ENCODE data around the gene HDAC5. TPM values are rescaled to one million over a fixed set of nuclear protein-coding genes. Genes with fewer than 3 reads are reported as not detected.
"Not testable (repeated sequence)": the region's sequence is repeated elsewhere in the genome, so short reads cannot be mapped to it uniquely, and the experiment has no call there.

HDAC5 gene
- 69.3 TPM for total RNA-seq

GRCh38 chr17:44123356-44124117 lies at the start of gene HDAC5:
TSS of gene HDAC5 (minus strand) at chr17:44123641. CDS start at chr17:44117515, 6,126 bp downstream.
- Histone ChIP-seq H3K4me3 (ENCODE audit: low read length) (peak within 1 kb of the TSS; percentile 79), H3K27me3 (ENCODE audit: insufficient read depth, low read length) (no peaks in the 10 kb centered on the region), H3K9me3 (ENCODE audit: low read depth, low read length) (no peaks in the 10 kb centered on the region), H3K4me1 (ENCODE audit: insufficient read depth, low read length) (peaks cover 24% of the 10 kb centered on the region)

- Histone ChIP-seq H3K9me3 (ENCODE audit: low read depth, low read length) (no peaks in the 10 kb centered on the region), H3K27me3 (ENCODE audit: insufficient read depth, low read length) (no peaks in the 10 kb centered on the region), H3K4me1 (ENCODE audit: insufficient read depth, low read length) (peaks cover 4% of the 10 kb centered on the region), H3K4me3 (ENCODE audit: low read length) (no peak overlapping the region)
Measured at GRCh38 chr17:44171931-44172455, 48.6 kb upstream of the HDAC5 start.

GRCh38 chr17:44170499-44171201 lies 47.2 kb upstream of the HDAC5 start, which contains the start of gene ASB16:
TSS of gene ASB16 (plus strand) at chr17:44170704. CDS start at chr17:44170790, 86 bp downstream.
- no peaks in the 10 kb centered on the region for H3K27me3 ChIP-seq (ENCODE audit: insufficient read depth, low read length)
- no peak within 1 kb of the TSS for H3K4me3 ChIP-seq (ENCODE audit: low read length)
- H3K4me1 ChIP-seq (ENCODE audit: insufficient read depth, low read length), result peaks cover 4% of the 10 kb centered on the region
- no peaks in the 10 kb centered on the region for H3K9me3 ChIP-seq (ENCODE audit: low read depth, low read length)

GRCh38 chr17:44170135-44170498 lies 46.7 kb upstream of the HDAC5 start:
- Histone ChIP-seq H3K27me3 (ENCODE audit: insufficient read depth, low read length) (no peaks in the 10 kb centered on the region), H3K4me1 (ENCODE audit: insufficient read depth, low read length) (peaks cover 4% of the 10 kb centered on the region), H3K9me3 (ENCODE audit: low read depth, low read length) (no peaks in the 10 kb centered on the region), H3K4me3 (ENCODE audit: low read length) (no peak overlapping the region)

GRCh38 chr17:44167181-44167861 lies 43.9 kb upstream of the HDAC5 start:
- Histone ChIP-seq H3K4me3 (ENCODE audit: low read length) (no peak overlapping the region), H3K4me1 (ENCODE audit: insufficient read depth, low read length) (peaks cover 4% of the 10 kb centered on the region), H3K9me3 (ENCODE audit: low read depth, low read length) (no peaks in the 10 kb centered on the region), H3K27me3 (ENCODE audit: insufficient read depth, low read length) (no peaks in the 10 kb centered on the region)

- no peaks in the 10 kb centered on the region for H3K9me3 ChIP-seq (ENCODE audit: low read depth, low read length)
- H3K4me3 ChIP-seq (ENCODE audit: low read length), result no peak overlapping the region
- no peaks in the 10 kb centered on the region for H3K27me3 ChIP-seq (ENCODE audit: insufficient read depth, low read length)
- H3K4me1 ChIP-seq (ENCODE audit: insufficient read depth, low read length), result peaks cover 4% of the 10 kb centered on the region
Measured at GRCh38 chr17:44164476-44164875, 41.0 kb upstream of the HDAC5 start.

GRCh38 chr17:44159519-44160210 lies 36.2 kb upstream of the HDAC5 start:
- no peak overlapping the region for H3K4me3 ChIP-seq (ENCODE audit: low read length)
- H3K27me3 ChIP-seq (ENCODE audit: insufficient read depth, low read length), result no peaks in the 10 kb centered on the region
- H3K9me3 ChIP-seq (ENCODE audit: low read depth, low read length), result no peaks in the 10 kb centered on the region
- H3K4me1 ChIP-seq (ENCODE audit: insufficient read depth, low read length), result no peaks in the 10 kb centered on the region

GRCh38 chr17:44155488-44155887 lies 32.0 kb upstream of the HDAC5 start:
- no peak overlapping the region for H3K4me3 ChIP-seq (ENCODE audit: low read length)
- no peaks in the 10 kb centered on the region for H3K4me1 ChIP-seq (ENCODE audit: insufficient read depth, low read length)
- H3K9me3 ChIP-seq (ENCODE audit: low read depth, low read length), result no peaks in the 10 kb centered on the region
- no peaks in the 10 kb centered on the region for H3K27me3 ChIP-seq (ENCODE audit: insufficient read depth, low read length)

- Histone ChIP-seq H3K4me1 (ENCODE audit: insufficient read depth, low read length) (peaks cover 13% of the 10 kb centered on the region), H3K9me3 (ENCODE audit: low read depth, low read length) (no peaks in the 10 kb centered on the region), H3K4me3 (ENCODE audit: low read length) (no peak overlapping the region), H3K27me3 (ENCODE audit: insufficient read depth, low read length) (no peaks in the 10 kb centered on the region)
Measured at GRCh38 chr17:44152875-44153274, 29.4 kb upstream of the HDAC5 start.

- Histone ChIP-seq H3K9me3 (ENCODE audit: low read depth, low read length) (no peaks in the 10 kb centered on the region), H3K4me3 (ENCODE audit: low read length) (no peak overlapping the region), H3K27me3 (ENCODE audit: insufficient read depth, low read length) (no peaks in the 10 kb centered on the region), H3K4me1 (ENCODE audit: insufficient read depth, low read length) (peaks cover 13% of the 10 kb centered on the region)
Measured at GRCh38 chr17:44149750-44150329, 26.4 kb upstream of the HDAC5 start.

- H3K9me3 ChIP-seq (ENCODE audit: low read depth, low read length); H3K27me3 ChIP-seq (ENCODE audit: insufficient read depth, low read length); H3K4me3 ChIP-seq (ENCODE audit: low read length): not testable (repeated sequence)
- H3K4me1 ChIP-seq (ENCODE audit: insufficient read depth, low read length), result peaks cover 13% of the 10 kb centered on the region
Measured at GRCh38 chr17:44149066-44149465, 25.6 kb upstream of the HDAC5 start.

GRCh38 chr17:44147812-44148211 lies 24.4 kb upstream of the HDAC5 start:
- no peak overlapping the region for H3K4me3 ChIP-seq (ENCODE audit: low read length)
- no peaks in the 10 kb centered on the region for H3K27me3 ChIP-seq (ENCODE audit: insufficient read depth, low read length)
- H3K9me3 ChIP-seq (ENCODE audit: low read depth, low read length), result no peaks in the 10 kb centered on the region
- H3K4me1 ChIP-seq (ENCODE audit: insufficient read depth, low read length), result peaks cover 16% of the 10 kb centered on the region

- Histone ChIP-seq H3K9me3 (ENCODE audit: low read depth, low read length) (no peaks in the 10 kb centered on the region), H3K27me3 (ENCODE audit: insufficient read depth, low read length) (no peaks in the 10 kb centered on the region), H3K4me1 (ENCODE audit: insufficient read depth, low read length) (peaks cover 26% of the 10 kb centered on the region), H3K4me3 (ENCODE audit: low read length) (no peak overlapping the region)
Measured at GRCh38 chr17:44146375-44147346, 23.2 kb upstream of the HDAC5 start.

Data from mononuclear cell (primary cell).